Measurements from ENCODE around the gene OR1J2.

- no peak for TF ChIP-seq EZH2phosphoT487 (IDR thresholded peaks at IDR 0.05; ENCODE audit: insufficient read depth, low read depth)
- no peak for TF ChIP-seq EZH2 (IDR thresholded peaks at IDR 0.05; ENCODE audit: insufficient read depth, poor library complexity, severe bottlenecking)
These were observed 45.7 kb upstream of the OR1J2 start for GRCh38 chr9:122464633-122465567.

All from GM23248 (cell line).